Activated CD4-positive, alpha-beta T cell treated with anti-CD3 and anti-CD28 coated beads, Interleukin-2, amount 50 U/mL, for 16 hours (primary cell): ENCODE results near the gene KRT75.

ENCODE experiments used
- DNase-seq: peaks from one replicate; pipeline ENCODE4 v3.0.0-alpha.2; 2020

Gene KRT75

GRCh38 chr12:52439420-52439819, 5.2 kb upstream of the KRT75 start:
- DNase-seq = no peak

- no peak for DNase-seq
Observed at GRCh38 chr12:52438305-52439301, 4.4 kb upstream of the KRT75 start.

- no peak for DNase-seq
Observed at GRCh38 chr12:52437508-52437907, 3.3 kb upstream of the KRT75 start.

DNA sequence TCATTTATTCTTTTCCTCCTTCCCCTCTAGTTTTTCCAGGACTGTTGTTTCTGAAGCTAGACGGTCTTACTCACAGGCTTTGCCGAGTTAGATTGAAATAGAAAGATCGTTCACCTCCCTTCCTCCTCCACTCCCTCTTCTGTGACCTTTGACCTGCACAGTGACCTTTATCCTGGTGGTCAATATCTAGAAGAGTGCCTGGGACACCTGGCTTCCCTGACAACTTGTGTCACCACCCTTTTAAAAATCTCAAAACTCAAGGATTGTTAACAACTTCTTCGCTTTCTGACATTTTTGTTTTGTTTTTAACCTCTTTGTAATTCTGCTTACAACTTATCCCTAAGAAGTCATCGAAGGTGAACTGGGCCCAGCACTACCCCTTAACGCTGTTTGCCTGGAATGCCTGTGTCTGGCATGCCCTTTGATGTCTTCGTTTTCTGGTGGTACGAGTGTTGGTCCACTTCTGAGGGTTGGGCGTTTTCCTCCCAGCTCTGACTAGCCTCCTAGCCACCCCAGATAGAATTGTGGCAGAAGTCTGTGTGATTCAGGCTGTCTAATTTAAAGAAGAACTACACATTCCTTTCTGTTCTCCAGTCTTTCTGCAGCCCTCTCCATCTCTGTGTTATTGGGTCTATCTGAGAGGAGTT, 2.8 kb upstream of the KRT75 start:
- DNase-seq = no peak

DNA sequence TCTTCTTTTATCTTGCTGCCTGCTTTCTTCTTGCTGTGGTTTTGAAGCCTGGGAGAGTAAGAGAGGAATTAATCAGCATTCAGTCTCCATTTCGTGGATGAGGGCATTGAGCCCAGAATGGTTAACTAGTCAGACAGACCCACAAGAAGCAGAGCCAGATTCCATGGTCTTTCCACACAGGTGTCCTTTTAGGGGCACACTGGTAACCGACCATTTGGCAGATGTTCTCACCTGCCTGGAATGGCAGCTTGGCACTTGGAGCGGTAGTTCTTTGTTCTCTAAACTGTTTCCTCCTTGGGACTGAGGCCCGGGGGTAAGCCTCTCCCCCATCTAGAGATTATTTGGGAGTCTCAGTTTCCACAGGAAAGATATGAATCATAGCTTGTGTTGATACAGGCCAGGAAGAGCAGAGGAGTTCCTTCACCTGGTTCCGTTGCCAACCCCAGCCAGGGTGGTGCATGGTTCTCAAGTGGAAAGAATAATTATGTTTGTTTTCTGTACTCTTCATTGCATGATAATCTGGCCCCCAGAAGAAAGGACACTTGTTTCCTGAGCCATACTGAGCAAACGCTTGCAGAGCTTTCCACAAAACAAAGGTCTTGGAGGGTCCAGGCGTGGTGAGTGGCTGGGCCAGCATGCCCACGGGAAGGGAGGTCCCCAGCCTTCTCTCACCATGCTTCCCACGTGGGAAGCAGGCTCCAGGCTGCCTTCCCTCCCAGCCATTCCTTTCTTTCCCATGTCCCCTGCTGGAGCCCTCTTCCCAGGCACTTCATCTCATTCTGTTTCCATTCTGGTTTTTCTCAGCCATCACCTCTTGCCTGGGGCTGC, 2.0 kb upstream of the KRT75 start:
- DNase-seq = no peak

- no peak for DNase-seq
Observed at GRCh38 chr12:52435659-52435999, 1.5 kb upstream of the KRT75 start.

GRCh38 chr12:52434760-52435530, 774 bp upstream of the KRT75 start:
- no peak for DNase-seq

DNA sequence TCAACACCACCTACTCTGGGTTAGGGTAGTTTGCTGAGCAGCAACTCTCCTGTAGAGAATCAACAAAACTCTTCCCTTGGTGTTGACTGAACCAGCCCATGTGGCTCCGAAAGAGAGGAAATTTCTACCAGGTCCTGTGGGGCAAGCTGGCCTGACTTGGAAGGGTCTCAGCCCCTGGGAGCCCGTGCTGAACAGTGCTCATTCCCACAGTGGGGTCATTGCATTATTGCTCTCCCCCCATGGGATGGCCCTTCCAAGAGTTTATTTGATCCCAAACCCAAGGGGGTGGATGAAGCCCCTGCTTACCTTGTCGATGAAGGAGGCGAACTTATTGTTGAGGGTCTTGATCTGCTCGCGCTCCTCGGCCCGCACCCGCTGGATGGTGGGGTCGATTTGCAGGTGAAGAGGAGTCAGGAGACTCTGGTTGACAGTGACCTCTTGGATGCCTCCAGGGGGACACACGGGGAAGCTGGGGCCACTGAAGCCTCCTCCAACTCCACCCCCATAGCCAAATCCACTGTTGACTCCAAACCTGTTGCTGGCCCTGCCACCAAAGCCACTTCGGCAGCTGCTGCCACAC, 580 bp downstream of the KRT75 start:
- DNase-seq = no peak

DNA sequence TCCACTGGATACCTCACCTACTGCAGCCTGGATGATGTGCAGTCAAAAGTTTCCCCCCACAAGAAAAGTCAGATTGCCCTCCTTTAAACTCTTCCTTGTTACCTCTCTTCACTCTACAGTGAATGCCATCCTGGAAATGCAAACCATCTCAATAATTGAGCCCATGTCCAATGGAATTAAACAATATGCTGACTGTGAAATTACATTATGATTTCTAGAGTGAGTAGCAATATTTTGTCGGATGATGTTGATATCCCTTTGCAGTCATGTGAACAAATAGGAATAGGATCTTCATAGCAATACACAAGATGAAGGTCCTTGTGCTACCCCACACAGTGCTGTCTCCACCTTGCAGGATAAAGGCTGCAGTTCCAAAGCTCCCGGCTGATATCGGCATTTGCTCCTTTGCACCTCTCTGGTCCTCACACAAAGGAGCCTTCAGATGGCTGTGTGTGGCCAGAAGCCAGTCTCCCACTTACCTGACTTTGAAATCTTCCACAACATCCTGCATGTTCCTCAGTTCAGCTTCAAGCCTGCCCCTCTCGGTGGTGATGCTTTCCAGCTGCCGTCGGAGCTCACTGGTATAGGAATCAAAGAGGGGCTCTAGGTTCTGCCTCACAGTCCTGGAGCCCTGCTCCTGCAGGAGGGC, 1.5 kb downstream of the KRT75 start:
- no peak for DNase-seq

- DNase-seq = no peak
Observed at GRCh38 chr12:52428121-52428520, 6.0 kb downstream of the KRT75 start.

GRCh38 chr12:52427083-52427482, 7.1 kb downstream of the KRT75 start:
- no peak for DNase-seq

GRCh38 chr12:52426034-52426433, 8.1 kb downstream of the KRT75 start:
- DNase-seq = no peak

DNA sequence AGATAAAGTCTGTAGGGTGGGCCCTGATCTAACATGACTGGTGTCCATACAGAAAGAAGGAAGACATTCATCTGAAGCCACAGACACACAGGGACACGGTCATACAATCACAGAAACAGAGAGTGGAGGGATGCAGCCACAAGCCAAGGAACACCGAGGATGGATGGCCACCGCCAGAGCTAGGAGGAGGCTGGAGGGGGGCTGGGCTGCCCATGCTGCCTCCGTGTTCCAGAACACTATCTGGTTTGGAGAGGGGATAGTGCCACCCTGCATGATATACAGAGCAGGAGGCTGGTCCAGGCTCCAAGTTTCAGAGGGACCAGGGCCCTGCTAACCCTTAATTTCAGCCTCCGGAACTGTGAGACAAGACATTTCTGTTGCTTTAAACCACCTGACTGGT, 8.7 kb downstream of the KRT75 start:
- no peak for DNase-seq

GRCh38 chr12:52423661-52424500, 10.3 kb downstream of the KRT75 start:
- DNase-seq = no peak

DNA sequence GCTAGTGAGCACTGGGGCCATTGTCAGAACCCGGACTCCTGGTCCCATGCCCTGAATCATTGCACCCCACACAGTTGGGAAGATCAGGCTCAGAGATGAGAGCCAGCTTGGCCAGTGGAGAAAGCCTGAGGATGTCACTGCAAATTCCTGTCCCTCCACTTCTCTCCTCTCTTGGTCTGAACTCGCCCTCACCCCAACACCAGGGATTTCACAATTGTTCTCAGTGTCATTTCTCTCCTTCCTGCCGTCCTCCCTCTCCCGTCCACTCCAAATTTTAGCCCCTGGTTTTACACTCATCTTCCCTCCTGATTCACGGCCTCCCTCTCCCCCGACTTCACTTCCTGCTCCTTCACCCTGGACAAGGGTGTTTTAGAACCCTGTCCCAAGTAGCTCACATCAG, 11.1 kb downstream of the KRT75 start:
- DNase-seq = no peak

DNA sequence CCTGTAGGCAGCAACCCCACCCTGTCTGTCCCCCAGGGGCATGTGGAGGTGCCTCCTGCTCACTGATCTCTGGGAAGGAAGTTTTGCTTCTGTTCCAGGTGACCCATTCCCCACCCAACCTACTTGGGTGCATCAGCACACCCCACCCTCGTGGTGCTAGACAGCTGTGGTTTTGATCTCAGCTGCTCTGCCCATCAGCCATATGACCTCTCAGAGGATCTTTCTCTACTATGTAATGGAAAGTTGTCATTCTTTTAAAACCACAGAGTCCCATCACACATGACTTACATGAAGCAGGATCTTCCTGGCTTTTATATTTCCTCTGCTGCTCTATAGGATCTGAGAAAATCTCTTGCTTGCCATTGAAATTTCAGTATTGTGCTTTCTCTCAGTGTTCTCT, 14.5 kb downstream of the KRT75 start:
- DNase-seq = no peak

- no peak for DNase-seq
Observed at GRCh38 chr12:52418576-52419110, 15.5 kb downstream of the KRT75 start.

DNA sequence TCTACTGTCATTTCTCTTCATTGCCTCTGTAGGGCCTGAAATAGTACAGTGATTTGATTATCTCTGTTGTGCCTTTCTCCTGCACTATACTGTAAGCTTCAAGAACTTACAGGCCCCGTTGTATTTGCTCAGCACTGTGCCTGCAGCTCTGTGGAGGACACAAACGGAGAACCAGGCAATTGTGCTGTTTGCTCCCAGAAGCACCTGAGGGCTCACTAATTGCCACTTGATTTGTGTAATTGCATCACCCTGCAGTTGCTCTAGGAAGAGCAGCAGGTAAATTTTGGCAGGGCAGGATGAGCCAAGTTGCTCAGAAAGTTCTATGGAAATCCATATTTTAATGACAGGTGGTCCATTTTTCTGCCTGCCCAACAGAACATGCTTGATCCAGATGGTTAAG, 16.4 kb downstream of the KRT75 start:
- DNase-seq = no peak

- no peak for DNase-seq
Observed at GRCh38 chr12:52416795-52417194, 17.4 kb downstream of the KRT75 start.
